CD4-positive, alpha-beta T cell treated with Interleukin-17A for 1 hour (primary cell): Measurements from ENCODE around the gene PDHB.
A peak's percentile ranks its signal among the peaks of the same experiment; 100 is the strongest.
"Not testable (repeated sequence)": the region's sequence is repeated elsewhere in the genome, so short reads cannot be mapped to it uniquely, and the experiment has no call there.

Source experiments
- DNase-seq: peaks from one replicate; pipeline ENCODE4 v3.0.0-alpha.2; 2020

PDHB gene

DNA sequence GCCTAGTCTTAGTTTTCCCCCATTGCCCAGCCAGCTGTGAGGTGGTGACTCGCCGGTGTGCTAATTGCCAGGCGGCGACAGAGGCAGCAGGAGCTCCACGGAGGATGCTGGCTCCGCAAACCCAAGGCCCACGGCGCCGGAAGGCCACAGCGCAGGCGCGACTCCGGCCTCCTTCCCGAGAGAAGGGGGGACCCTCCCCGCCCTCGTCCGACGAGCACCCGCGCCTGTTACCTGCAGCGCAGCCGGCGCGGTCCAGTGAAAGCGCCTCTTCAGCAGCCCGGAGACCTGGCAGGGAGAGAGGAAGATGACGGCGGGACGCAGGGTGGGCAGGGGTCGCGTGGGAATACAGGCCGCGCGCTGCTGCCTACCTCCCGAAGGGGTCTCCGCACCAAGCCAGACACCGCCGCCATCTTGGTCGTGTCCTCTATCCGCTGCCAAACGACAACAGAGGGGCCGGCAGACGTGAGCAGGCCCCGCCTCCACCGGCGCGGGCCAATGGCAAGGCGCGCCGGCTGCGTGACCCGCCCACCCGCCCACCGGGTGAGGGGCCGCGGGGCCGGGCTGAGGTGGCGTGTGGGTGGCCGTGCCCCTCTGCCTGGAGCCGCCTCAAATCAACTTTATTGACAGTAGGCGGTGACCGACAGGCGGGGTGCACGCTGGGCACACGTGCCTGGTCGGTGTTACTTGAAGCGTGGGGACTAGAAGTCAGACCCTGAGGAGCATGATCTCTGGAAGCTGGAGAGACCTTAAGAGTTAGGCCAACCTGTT lies at the start of gene PDHB:
TSS of gene PDHB (minus strand) at position 433 of the 768 bp plus-strand sequence. CDS start at position 410, 23 bp downstream.
- DNase-seq = peak; percentile 89

DNA sequence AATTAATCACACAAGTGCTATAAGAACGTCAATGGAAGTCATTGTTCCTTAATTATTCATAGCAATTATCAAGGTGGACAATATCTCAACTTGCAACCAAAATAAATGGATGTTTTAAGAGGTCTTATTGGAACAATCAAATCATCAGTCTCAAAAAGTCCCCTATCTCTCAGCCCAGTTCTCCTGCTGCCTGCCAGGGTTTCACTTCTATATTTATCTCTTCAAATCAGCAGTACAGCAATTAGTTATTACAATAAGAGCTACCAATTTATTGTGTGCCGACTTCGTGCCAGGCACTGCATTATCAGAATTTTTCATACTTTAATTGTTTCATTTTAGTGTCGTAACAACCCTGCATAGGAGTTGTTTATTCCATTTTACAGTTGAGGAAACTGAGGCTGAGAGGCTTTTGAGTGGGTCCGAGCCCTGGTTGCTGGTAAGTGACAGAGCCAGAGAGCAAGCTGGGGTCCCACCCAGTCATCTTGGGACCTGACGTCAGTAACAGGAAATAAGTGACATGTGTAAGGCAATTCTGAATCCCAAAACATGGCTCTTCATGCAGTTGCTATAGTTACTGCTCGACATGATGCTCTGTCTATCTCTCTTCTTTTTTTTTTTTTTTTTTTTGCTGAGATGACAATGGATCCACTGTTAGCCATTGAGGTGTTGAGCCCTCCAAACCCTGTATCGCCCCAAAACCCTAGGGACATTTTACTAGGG lies 49.4 kb upstream of the PDHB start:
- DNase-seq = no peak

DNA sequence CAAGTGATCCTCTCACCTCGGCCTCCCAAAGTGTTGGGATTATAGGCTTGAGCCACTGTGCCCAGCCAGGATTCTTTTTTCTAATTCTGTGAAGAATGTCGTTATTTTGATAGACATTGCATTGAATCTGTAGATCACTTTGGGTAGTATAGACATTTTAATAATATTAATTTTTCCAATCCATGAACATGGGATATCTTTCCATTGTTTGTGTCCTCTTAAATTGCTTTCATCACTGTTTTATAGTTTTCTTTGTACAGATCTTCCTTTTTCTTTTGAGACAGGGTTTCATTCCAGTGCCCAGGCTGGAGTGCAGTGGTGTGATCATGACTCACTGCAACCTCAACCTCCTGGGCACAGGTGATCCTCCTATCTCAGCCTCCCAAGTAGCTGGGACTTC lies 46.7 kb upstream of the PDHB start:
- no peak for DNase-seq

GRCh38 chr3:58478781-58479180 lies 45.1 kb upstream of the PDHB start:
- no peak for DNase-seq

DNA sequence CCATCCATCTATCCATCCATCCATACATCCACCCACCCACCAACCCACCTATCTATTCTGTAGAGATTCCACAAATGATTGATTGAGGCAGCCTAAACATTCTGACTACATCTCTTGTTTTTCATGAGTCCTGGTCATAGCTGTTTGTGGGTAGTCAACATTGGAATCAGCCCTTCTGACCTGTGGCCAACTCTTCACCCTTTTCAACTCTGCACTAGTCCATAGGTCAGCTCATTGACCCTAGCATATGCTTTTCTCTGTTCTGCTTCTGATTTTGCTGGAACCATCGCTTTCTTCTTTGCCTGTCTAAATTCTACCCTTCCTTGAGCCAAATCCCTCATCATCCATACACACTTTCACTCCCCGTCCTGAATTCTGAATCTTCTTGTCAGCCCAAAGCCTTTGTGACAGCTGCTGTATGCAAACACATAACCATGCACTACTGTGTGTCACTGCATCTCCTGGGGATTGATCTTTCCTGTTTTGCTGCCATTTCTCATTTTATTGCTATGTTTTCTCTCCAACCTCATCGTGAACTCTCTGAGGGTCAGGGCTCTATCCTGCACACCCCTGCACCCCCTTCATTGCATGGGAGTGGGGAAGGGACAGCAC lies 41.4 kb upstream of the PDHB start:
- no peak for DNase-seq

DNA sequence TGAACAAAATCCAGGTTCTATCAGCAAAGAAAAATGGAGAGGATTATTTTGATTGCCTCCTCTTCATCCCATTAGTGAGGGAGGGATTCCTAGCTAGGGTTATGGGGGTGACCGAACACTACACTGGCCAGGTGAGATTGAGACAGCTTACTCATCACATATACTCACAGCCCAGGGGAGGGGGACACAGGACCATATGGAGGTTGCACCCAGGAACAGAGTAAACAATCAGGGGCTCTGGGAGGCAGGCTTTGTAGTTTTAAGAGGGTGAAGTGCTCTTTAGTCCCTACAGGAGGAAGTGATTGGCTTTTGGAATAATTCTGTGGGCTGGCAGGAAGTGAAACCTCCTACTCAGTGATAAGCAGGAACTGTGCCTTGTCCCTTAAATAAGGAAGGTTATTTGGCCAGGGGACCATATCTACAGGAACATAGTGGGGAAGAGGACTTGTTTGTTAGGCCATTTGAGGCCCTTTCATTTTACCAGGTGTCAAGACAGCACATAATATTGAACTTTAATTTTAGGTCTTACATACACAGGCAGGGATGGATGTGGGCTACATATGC lies 40.8 kb upstream of the PDHB start:
- DNase-seq = no peak

DNA sequence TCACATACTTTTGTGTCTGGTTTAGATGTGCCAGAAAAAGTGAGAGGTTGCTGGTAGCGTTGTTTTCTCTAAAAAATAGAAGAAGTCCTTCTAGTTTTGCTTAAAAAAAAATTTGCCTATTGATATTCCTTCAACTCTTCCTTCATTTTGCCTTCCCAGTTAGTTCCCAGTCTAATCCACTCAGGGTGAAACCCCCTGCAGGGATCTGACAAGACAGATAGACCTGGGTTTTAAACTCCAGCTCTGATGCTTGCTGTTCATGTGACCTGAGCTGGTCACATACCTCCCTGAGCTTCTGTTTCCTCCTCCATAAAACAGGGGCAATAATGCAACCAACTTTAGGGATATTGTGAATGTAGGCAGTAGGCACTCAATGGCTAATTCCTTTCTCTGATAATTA lies 39.6 kb upstream of the PDHB start:
- DNase-seq = no peak

DNA sequence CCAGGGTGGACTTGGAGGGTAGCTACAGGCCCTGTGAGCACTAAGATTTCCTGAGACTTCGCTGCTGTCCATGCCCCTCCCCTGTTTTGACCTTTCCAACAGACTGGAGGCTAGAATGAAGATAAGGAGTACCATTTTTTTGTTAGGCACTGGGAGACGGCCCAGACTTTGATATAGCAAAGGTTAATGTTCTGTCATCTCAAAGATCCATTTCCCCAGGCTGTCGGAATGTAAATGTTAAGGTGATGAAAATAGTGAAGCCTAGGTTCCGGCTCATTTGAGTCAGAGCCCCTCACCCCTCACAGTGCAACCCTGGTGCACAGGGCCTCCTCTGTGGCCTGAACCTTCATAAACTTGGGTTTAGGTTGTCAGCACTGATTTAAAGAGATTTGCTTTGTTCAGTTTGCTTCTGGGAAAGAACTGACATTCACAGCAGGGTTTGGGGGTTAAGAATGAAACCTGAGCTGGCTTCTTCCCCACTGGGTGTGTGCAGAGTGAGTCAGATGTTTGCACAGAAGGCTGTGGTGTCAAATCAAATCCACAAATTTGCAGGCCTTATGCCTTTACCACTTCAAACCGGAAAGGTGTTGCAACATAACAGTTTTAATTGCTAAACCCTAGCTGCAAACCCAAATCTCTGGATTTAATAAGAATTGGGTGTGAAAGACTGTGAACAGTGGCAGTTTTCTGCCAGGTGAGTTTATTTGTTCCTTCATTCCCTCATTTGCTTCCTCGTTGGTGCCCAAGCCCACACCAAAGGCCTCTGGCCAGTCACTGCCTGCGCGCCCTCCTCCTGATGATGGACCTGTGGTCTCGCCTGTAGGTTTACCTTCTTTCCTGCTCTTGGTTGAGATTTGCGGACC lies 37.6 kb upstream of the PDHB start:
- peak; percentile 46 for DNase-seq

- no peak for DNase-seq
These were observed 36.9 kb upstream of the PDHB start for GRCh38 chr3:58470363-58471024.

- DNase-seq = no peak
These were observed 35.5 kb upstream of the PDHB start for GRCh38 chr3:58469096-58469495.

GRCh38 chr3:58466899-58467563 lies 33.4 kb upstream of the PDHB start:
- DNase-seq = no peak

- no peak for DNase-seq
These were observed 31.2 kb upstream of the PDHB start for GRCh38 chr3:58464866-58465265.

DNA sequence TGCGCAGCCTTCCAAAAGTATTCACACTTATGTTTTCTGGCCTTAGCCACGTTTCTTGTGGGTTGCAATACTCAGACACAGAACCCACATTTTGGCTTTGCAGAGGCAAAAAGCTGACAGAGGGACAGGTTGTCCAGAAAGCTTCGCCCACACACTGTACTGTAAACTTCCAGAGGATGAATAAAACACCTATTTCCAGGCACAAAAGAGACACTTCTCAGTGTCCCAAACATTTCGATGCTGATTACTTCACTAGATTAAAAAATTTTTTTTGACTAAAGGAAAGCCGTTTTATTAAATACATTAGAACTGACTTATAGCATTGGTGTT lies 30.3 kb upstream of the PDHB start:
- no peak for DNase-seq

DNA sequence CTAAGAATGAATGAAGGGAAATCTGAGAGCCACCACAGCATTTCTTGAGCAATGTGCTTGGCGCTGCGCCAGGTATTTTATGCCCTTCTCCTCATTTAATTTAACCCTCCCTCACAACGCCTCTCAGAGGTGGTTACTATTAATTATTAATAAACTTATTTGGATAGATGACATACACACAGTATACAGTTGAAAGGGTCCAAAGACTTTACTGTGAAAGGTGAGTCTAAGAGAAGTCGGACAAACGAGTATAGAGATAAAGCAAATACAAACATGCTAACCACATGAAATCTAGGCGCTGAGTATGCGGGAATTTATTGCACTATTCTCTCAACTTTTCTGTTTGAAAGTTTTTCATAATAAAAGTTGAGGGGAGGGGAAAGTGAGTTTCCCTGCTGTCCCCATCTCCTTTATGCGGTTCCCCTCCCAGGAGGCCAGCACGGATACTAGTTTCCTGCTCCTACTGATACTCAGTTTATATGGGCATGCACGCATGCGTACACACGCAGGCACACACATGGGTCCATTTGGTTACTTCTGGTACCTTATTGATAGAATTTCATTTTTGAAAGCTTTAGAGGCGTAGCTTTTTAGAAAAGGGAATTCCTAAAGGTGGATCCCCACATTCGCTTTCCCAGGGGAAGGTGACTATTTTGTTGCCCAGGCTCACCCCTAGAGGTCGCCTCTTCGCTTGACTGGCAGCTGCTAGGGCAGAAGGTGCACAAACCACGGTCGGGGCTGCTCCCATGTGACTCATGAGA lies 29.7 kb upstream of the PDHB start:
- peak; percentile 74 for DNase-seq

- no peak for DNase-seq
These were observed 29.2 kb upstream of the PDHB start for GRCh38 chr3:58462829-58463180.

GRCh38 chr3:58459160-58459559 lies 25.5 kb upstream of the PDHB start:
- no peak for DNase-seq

DNA sequence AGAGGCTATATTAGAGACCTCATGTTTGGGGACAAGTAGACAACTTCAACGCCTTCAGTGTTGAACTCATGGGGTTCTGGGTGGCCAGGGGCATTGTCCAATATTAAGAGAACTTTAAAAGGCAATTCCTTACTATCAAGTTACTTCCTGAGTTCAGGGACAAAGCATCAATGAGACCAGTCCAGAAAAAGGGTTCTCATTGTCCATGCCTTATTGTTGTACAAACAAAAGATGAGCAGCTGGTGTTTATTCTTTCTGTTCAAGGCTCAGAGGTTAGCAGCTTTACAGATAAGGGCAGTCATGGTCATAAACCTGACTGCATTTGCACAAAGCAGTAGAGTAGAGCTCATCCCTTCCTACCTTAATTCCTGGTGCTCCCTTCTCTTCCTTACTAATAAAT lies 18.5 kb upstream of the PDHB start:
- DNase-seq = no peak

- DNase-seq = no peak
These were observed 8.2 kb upstream of the PDHB start for GRCh38 chr3:58441514-58442450.

- not testable (repeated sequence) for DNase-seq
These were observed 7.3 kb upstream of the PDHB start for GRCh38 chr3:58440996-58441355.

DNA sequence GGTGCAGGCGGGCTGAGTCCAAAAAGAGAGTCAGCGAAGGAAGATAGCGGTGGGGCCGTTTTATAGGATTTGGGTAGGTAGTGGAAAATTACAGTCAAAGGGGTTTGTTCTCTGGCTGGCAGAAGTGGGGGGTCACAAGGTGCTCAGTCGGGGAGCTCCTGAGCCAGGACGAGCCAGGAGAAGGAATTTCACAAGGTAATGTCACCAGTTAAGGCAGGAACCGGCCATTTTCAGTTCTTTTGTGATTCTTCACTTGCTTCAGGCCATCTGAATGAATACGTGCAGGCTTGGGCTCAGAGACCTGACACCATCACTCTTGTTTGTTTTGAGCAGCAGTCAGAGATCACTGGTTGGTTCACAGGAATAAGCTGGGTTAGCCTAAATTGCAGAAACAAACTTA lies 3.6 kb upstream of the PDHB start:
- DNase-seq = not testable (repeated sequence)
